Occipital lobe (tissue), 2 donors: Measurements from ENCODE around the gene APOL2. TPM values are rescaled to one million over a fixed set of nuclear protein-coding genes. Genes with fewer than 3 reads are reported as not detected.
"Not testable (repeated sequence)": the region's sequence is repeated elsewhere in the genome, so short reads cannot be mapped to it uniquely, and the experiment has no call there.

Experiments
- DNase-seq: peaks from one replicate; lab custom pipeline; 2025; lab: John Stamatoyannopoulos, UW
- total RNA-seq: library from RNA; depleted of rRNA; stranded (reverse); fragments of >200 nt; gene quantifications from one replicate; pipeline ENCODE4 v1.2.3, GENCODE V29; 2014

Gene APOL2, protein sequence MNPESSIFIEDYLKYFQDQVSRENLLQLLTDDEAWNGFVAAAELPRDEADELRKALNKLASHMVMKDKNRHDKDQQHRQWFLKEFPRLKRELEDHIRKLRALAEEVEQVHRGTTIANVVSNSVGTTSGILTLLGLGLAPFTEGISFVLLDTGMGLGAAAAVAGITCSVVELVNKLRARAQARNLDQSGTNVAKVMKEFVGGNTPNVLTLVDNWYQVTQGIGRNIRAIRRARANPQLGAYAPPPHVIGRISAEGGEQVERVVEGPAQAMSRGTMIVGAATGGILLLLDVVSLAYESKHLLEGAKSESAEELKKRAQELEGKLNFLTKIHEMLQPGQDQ
- 7.0 TPM for total RNA-seq

DNA sequence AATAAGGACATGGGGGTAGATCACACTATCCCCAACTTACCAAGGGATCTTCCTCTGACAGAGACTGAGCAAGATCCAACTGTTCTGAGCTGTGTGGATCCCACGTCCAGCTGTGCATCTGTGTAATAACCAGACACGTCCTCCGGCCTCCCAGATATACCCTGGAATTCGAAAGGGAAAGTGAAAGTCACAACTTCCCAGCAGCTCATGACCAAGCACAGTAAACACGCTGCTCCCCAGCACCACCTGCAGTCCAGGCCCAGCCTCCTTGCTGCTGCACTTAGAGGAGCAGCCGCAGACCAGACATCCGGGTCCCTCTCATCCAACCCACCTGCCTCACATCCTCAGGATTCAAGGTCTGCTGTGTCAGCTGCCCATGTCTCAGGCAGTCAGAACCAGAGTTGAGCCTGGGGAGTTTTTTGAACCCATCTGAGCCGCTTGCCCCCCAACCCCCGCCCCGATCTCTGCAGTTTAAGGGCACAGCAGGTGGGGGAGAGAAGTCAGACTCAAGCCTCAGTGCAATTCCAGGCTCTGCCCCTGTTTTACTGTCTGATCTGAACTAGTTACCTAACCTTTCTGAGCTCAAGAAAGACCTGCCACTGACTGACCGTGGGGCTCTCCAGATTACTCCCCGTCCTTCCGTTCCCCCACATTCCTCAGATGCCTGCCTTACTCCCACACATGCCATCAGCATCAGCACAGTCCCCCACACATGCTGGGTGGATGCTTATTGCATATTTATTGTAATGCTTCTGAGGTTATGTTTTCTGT, at the start of gene APOL2:
Gene APOL2, minus strand, starts transcription at position 127 of the 771 bp plus-strand sequence. CDS start 6,365 bp downstream, outside the sequence.
- peak; percentile 88 for DNase-seq

DNA sequence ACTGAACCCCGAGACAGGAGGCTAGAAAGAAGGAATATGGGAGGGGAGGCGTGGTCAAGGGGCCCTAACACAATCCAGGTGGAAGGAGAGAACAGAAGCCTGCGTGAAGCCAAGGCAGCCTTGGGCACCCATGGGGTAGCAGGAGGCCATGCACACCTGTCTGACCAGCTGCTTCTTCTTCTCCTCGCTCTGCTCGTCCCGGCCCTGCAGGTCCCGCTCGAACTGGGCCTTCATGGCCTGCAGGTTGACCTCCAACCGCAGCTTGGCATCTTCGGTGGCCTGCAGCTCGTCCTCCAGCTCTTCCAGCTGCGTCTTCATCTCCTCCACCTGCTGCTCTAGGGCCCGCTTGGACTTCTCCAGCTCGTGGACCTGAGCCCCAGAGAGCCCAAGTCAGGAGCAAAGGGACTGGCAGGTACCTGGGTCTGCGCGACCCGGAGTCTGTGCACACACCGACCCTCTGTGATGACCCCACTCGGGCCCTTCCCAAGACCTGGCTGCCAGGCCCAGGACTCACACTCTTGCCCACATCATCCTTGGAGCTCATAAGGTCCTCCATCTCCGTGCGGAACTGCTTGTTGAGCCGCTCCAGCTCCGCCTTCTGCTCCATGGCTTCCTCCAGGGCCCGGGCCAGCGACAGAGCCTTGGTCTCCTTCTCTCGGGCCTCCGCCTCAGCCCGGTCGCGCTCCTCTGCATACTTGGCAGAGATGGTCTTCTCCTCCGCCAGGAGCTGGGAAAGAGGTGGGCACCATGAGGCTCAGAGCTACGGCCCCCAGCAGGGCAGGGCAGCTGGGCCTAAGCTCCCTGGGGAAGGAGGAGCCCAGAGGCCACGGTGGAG, 49.5 kb upstream of the APOL2 start:
- no peak for DNase-seq

DNA sequence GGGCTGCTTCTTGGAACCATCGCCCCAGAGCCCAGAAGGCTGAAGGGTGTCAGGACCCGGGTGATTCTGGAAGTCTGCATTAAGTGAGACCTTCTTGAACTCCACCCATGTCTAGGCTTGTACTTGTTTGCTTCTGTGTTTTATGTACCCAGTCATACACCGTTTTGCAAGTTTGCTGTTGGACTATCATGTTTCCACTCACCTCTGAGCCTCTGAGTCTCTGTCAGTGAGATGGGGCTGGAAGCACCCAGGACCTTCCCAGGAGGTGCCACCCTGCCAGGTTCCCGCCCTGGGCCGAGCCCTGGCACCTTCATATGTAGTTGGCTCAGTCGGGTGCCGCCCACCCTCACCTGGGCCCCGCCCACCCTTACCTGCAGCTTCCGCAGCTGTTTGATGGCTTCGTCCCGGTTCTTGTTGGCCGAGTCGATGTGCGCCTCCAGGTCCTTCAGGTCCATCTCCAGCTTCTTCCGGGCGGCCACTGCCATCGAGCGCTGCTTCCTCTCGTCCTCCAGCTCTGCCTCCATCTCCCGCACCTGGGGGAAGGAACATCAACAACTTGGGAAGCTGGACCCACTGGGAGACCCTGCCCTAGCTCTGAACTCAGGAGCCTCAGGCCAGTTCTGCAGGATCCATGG, 48.7 kb upstream of the APOL2 start:
- no peak for DNase-seq

GRCh38 chr22:36286096-36286957, 47.0 kb upstream of the APOL2 start:
- DNase-seq, result peak; percentile 72

GRCh38 chr22:36285545-36285944, 46.2 kb upstream of the APOL2 start:
- no peak for DNase-seq

DNA sequence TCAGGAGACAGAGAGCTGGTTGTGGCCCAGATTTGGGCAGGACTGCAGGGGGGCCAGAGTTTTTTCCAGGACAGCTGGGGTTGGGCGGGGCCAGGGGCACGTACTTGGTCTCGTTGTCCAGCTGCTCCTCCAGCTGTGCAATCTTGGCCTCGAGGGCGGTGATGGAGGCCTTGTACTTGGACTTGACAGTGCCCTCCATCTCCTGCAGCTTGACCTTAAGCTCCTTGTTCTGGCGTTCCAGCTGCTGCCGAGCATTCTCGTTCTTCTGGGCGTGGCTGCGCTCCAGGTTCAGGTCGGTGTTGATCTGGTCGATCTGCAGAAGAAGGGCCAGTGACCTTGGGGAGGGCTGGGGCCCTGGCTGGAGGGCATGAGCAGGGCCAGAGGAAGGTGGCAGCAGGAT, 45.7 kb upstream of the APOL2 start:
- DNase-seq, result no peak

GRCh38 chr22:36284171-36284571, 44.8 kb upstream of the APOL2 start:
- no peak for DNase-seq

- no peak for DNase-seq
These were observed 43.1 kb upstream of the APOL2 start for GRCh38 chr22:36282328-36282831.

- no peak for DNase-seq
These were observed 42.5 kb upstream of the APOL2 start for GRCh38 chr22:36281781-36282327.

DNA sequence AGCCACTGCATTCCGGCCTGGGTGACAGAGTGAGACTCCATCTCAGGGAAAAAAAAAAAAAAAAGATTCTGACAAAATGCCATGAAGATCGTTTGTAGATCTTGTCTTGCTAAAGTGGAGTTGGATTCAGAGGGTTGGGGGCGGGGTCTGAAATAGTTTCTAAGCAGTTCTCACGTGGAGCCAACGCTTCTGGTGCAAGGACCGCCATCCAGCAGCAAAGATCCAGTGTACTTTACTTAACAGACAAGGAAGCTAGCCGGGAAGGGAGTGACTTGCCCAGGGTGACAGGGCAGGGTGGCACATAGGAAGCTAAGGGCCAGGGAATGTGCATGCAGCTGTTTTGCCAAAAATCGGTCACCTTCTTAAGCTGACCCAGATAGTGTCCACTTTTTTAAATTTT, 41.1 kb upstream of the APOL2 start:
- DNase-seq, result no peak

- no peak for DNase-seq
These were observed 39.9 kb upstream of the APOL2 start for GRCh38 chr22:36279219-36279666.

DNA sequence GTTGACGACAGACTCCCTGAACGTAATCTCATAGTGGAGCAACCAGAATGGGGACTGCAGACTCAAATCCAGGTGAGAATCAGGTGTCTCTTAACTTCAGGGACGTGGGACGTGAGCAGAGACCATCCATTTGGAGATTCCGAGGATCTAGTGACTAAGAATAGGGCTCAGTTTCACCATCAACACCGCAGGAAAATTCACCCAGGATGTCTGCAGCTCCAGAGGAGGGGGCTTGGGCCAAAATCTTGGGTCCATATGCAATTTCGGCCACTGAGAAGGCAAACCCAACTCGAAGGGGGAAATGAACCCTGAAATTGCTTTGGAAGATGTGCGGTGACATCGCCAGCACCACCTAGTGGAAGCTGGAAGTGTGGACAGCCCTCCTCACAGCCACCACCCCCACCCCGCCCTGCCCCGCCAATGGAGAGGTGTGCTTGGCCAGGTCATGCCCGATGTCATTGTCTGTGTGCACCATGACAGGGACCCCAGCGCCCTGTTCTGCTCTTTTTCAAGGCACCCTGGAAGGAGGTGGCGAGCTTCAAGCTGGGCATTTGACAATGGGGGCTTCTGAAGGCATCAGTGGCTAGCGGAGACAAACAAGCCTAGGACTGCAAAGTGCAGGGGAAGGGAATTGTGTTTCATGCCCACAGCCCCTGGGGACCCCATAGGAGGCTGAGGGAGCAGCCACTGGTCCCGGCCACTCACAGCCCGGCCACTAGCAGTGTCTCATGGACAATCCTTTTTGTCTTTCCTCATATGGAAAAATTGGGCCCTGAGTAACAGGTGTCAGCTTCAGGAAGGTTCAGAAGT, 38.4 kb upstream of the APOL2 start:
- DNase-seq, result no peak

DNA sequence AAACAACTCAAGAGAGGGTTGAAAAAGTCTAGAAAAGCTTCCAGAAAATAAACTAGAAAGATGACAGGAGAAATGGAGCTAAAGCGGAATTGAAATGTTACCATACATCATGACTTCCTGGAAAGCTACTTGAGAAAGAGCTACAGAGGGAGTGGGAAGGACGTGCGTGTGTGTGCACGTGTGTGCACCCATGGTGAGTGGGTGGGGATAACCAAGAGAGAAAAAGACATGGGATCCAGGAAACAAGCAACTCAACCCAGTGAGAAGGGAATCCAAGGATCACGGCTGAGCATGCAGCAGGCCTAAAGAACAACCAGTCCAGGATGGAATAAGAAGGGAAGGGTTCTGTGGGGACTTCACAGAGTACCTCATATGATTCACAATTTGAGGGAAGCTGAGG, 35.2 kb upstream of the APOL2 start:
- no peak for DNase-seq

DNA sequence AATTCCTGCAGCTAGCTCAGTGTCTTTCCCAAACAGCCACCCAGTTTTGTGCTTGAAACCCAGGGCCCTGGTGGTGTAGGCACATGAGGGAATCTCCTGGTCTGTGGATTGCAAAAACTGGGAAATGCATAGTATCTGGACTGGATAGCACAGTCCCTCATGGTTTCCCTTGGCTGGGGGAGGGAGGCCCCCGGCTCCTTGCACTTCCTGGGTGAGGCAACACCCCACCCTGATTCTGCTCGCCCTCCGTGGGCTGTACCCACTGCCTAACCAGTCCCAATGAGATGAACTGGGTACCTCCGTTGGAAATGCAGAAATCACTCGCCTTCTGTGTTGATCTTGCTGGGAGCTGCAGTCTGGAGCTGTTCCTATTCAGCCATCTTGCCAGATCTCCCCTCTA, 32.6 kb upstream of the APOL2 start:
- not testable (repeated sequence) for DNase-seq

DNA sequence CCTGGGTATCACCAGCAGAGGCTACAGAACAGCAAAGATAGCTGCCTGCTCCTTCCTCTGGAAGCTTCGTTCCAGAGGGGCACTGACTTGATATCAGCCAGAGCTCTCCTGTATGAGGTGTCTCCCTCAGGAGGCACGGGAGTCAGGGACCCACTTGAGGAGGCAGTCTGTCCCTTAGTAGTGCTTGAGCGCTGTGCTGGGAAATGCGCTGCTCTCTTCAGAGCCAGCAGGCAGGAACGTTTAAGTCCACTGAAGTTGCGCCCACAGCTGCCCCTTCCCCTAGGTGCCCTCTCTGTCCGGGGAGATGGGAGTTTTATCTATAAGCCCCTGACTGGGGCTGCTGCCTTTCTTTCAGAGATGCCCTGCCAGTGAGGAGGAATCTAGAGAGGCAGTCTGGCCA, 31.9 kb upstream of the APOL2 start:
- not testable (repeated sequence) for DNase-seq

DNA sequence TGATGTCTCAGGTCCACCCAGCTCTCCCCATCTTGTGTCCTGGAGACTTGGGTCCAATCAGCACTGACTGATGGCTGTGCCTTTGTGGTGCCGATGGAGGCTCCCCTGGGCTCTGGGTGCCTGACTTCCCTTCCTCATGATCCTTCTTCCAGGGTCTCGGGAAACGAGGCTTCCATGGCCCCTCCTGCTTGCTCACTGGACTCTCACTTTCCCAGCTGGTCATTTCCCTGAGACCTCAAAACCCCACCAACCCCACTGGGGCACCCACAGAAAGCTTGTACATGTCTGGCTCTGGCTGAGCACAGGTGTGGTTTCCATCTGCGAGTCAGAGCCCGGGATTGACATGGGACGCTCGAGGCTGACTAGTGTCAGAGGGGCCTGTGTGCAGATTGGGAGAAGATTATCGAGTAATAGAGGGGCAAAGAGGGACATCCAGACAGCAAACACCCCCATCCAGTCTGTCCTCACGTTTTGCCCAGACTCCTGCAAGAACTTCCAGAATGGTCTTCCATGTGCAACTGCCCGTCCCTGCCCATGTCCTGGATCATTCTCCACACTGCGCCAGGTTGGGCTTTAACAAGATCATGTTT, 28.7 kb upstream of the APOL2 start:
- no peak for DNase-seq

- DNase-seq, result no peak
These were observed 27.7 kb upstream of the APOL2 start for GRCh38 chr22:36267058-36267457.

- not testable (repeated sequence) for DNase-seq
These were observed 24.7 kb upstream of the APOL2 start for GRCh38 chr22:36263886-36264664.
